Fibroblast of the conjunctiva (primary cell): ENCODE results near the gene KRT76.
"Not testable (repeated sequence)": the region's sequence is repeated elsewhere in the genome, so short reads cannot be mapped to it uniquely, and the experiment has no call there.

Source experiments
- DNase-seq: peaks from one replicate; pipeline ENCODE4 v3.0.0-alpha.2; 2010; ENCODE audit warnings: low read depth

Gene KRT76

DNA sequence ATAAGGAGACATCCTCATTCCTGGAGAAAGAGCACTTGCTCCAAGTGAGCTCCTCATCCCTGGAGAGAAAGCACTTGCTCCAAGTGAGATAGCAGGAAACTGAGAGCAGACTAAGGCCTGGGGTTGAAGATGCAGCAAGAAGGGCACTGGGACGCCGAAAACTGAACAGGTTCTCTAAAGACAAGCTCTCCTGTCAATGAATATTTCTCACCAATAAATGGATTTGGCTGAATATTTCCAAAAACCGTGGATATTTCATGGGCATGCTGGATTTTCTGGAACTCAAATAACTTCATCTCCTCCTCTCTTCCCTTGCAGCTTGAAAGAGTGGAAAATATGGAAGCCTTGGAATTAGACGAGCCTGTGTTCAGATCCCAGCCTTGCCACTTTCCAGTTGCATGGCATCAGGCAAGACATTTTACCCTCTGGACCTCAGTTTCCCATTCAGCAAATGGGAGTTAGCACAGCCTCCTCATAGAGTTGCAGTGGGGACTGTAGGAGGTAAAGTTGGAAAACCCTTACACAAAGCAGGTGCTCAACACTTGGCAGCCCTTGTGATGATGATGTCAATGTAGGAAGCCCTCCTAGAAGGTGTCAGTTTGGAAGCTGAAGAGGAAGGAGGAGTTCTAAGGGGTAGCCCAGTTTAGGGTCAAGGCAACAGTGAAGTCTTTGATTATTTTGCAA lies 4.4 kb upstream of the KRT76 start:
- no peak for DNase-seq

DNA sequence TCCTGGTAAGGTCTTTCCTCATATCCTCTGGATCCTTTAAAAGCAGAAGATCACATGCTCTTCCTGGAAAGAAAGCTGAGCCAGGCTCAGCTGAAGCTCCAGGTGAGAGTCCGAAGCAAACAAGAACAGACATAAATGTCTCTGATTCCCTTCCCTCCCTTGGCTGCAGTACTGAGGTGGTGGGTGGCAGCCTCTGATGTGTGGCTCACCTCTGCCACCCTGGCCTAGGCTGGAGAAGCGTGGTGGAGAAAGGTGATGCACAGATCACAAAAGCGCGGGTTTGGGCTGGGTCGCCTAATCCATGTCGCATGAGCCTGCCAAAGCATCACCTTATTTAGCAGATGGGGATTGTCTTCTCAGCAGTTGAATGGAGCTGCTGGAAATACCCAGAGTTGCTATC lies 2.8 kb upstream of the KRT76 start:
- no peak for DNase-seq

DNA sequence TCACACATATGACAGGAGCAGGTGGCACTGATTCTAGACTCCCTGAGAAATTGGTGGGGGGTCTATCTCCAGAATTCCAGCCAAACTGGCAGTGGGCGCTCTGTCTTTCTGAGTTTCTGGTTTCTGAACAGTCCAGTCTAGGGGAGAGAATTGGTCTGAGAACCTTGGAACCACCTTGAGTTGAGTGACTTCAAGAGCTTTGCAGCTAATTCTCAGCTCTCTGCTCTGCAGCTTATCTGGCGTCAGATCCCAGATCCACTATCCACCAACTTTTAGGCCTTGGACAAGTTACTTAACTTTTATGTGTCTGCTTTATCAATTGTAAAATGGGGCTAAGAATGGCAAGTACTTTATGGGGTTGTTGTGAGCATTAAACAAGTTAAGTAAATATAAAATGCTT lies 1.7 kb upstream of the KRT76 start:
- no peak for DNase-seq

DNA sequence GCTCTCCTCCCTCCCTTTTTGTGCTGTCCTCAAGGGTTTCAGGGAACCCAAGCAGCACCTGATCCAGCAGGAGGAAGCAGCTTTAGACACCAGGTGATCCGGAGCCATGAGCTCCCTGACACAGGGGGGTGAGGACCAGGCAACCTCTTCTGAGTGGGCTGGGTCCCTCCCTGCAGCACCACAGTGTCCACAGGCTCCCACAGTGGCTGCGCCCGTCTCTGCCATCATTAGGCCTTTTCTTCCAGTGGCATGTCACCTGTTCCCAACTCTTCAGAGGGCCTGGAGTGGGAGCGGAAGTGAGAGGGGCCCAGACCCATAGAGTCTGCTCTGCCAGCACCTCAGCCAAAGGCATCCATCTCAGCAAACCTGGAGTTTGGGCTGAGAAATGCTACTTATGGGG lies 421 bp upstream of the KRT76 start:
- DNase-seq = no peak

DNA sequence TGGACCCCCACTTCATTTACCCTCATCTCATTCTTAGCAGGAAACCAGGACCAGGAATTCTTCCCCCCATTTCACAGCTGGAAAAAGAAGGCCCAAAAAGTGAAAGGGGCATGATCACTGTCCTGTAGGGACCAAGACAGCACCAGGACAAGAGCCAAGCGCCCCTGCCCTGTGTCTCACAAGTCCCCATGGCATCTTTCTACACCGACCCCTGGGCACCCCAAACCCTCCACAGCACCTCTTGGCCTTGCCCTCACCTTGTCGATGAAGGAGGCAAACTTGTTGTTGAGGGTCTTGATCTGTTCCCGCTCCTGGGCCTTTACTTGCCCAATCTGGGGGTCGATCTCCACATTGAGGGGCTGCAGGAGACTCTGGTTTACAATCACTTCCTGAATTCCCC lies 710 bp downstream of the KRT76 start:
- DNase-seq = no peak

DNA sequence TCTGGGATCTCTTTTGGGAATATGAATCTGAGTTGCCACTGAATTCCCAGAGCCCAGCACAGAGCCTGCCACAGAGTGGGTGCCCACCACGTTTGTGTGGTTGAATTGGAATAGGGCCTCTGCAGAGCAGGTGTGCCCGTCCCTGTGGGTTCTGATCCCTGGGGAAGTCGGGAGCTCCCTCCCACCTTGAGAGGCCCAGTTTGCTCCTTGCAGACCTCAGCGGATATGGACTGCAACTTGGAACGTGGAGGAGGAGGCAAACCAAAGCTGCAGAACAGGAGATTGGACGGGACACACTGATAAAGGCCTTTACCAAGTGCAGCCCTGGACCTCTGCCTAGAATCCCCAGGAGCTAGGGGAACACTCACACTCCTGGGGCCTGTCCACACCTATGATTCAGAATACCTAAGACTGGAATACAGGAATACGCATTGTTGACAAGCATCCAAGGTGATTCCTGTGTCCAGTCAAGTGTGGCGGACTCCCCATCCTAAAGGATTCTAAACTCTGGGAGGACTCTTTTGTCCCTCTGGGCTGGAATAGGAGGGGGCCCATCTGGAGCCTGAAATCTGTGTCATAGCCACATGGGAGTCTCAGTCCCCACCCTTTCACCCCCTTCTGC lies 2.4 kb downstream of the KRT76 start:
- DNase-seq = no peak

DNA sequence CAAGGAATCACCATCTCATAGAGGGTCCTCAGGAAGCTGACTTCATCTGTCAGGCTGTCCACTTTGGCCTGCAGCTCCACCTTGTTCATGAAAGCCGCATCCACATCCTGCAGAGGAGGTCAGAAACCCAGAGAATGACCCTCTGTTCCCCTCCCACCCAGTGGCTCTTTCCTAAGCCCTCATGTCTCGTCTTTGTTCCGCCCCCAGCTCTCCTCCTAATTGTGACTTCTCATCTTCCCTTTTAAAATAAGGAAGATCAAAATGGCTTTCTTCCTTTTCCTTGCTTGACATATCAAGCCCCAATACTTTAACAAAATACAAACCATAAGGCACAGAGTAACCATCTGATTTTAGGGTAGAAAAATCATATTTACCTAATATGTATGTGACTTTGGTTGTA lies 4.4 kb downstream of the KRT76 start:
- no peak for DNase-seq

DNA sequence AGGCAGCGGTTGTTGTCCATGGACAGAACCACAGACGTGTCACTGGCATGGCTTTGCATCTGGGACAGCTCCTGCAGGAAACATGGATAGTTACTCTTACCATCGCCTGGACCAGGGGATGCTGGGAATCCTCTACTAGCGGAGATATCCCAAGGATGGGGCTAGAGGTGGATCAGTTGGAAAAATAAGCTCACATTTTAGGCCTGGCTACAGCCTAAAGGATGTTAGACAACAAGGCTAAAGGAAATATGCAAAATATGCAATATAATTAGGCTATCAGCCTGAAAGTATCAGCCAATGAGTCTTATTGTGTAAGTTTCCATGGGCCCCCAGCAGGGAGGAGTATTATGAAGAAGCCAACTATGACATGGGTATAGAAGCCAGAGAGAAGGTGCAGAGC lies 5.0 kb downstream of the KRT76 start:
- no peak for DNase-seq

DNA sequence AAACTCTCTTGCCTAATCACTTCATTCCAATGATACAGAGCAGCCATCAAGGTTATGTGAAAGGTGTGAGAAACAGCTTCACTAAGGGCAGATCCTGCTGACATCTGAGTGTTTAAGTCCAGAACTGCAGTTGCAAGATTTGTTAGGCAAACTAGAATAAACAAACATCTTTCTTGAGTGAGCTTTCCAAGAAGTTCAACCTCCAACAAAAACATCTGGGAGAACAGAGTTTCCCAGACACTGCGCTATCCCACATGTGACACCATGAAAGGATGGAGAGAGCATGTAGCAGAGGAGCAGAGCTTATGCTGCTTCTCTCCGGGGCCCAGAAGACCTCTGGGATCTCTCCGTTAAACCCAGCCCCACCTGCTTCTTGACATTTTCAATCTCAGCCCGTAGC lies 5.6 kb downstream of the KRT76 start:
- no peak for DNase-seq

DNA sequence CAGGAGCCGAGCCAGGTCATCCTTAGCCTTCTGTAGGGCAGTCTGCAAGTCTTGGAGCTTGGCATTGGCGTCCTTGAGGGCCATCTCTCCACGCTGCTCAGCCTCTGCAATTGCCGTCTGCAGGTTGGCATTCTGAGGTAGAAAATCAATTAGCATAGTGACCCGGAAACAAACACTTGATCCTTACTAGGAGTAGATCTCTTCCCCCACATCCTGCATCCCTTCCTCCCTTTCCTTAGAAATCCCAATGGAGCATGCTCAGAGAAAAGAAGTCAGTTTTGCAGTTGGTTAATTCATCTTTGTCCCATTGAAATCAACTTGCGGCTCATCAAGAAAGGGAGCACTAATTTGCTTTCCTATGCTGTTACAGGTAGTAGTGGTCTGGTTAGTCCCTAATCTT lies 6.1 kb downstream of the KRT76 start:
- no peak for DNase-seq

DNA sequence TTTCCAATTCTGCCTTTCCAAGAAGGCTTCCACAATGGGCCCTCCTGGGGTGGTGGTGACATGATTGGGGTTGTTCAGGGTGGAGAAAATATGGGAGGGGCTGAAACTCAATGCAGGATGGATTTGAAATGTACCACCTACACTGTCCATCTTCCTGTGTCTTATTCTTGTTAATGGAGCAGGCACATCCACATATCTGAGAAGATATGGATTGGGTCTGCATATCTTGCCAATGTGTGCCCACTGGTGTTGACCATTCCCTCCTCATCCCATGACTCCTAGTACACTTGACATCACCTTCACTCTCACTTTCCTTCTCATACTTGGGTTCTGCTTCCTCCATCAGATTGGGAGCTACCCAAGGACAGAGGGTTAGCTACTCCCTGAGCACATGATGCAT lies 7.2 kb downstream of the KRT76 start:
- DNase-seq = no peak

DNA sequence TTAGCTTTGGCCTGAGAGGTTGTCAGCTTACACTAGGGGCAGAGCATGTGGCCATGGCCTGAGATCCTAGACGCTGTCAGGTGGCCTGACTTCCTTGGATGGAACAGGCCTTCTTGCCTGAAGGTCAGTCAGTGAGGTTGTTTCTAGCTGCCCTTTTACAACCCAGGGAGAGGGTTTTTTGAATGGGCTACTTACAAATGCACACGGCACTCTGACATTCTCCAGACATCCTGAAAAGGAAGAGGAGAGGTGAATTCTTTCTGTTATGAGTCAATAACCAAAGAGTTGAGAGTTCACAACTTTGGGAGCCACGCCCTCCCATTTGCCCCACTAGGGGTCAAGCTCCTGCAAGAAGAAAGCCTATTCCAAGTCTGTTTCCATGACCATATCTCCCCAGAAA lies 7.8 kb downstream of the KRT76 start:
- DNase-seq = no peak

DNA sequence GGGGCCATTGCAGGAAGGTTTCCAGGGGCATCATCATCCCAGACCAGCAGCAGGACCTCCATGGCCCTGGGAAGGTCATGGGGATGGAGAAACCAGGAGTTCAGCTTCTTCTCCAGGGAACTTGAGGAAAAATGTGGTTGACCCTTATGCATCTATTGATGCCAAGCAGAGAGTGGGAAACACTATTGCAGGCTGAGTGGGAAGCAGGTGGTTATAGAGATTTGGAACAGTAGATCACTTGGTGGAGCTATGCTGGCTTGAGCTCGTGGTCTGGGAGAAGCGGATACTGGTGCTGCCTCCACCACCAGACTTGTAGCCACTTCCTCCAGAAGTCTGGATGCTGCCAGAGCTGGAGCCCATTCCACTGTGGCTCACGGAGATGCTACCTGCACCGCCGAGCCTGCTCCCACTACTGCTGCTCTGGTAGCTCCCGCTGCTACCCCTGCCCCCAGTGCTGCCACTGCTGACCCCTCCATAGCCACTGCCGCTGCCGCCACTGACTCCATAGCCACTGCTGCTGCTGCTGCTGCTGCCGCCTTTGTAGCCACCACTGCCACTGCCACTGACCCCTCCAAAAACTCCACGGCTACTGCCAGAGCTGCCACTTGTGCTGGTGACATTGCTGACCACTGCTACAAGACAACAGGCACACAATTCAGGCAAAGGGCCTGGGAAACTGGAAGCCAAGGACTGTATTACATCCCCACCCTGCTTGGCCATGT lies 8.5 kb downstream of the KRT76 start:
- DNase-seq = no peak

DNA sequence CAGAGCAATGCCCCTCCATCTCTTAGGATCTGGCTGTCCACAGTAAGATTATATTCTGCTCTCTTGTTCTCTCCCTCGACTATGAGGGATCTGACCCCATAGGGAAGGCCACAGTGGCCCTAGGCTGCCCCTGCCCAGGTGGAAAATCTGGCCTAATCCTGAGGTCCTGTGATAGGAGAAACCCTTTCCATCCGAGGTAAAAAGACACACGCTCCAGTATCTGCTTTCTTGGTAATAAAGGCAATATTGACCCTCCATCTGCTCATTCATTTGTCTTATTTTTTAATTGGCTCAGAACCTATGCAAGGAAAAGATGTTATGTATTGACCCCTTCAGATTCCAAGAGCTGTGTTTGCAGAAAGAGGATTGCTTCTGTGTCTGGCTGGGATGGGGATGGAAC lies 9.7 kb downstream of the KRT76 start:
- DNase-seq = no peak

DNA sequence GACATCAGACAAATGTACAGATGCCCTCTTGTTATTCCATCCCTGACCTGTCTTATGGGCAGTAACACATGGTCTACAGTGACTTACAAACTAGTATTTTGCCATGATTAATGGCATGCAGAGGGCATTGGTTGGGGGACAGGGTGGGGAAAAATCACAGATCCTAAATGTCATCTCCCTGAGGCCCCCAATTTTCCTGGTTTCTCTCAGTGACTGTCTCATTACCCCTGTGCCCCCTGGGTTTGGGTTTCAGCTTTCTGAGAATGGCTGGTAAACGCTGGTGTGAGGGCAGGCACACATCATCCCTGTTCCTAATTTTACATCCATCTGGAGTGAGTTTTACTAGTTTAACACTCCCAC lies 10.1 kb downstream of the KRT76 start:
- DNase-seq = no peak

DNA sequence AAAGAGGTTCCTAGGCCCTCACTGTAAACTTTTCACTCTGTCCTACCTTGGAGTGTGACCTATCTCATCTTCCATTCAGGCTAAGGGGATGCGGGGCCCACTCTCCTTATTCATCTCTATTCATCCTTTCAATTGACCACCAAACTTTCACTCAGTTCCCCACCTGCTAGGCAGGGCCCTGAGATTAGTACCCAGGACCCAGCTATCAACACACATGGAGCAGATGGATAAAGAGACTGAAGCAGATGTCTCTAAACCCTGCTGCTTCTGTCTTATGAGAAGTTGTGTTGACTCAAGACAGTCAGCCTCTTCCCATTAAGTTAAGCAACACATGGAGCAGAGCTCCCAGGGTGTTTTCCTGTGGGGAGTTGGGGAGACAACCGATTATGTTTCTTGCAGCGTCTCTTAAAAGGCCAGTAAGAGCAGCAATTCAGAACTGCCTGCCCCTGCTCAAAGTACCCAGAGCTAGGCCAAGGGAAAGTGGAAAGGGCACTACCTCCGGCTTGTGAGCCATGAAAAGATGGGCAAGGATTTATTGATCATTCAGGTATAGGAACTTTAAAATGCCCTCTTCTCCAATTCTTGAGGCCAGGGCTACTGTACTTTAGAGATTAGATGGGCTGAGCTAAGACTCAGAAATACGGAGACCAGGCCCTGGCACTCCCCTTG lies 10.7 kb downstream of the KRT76 start:
- no peak for DNase-seq

DNA sequence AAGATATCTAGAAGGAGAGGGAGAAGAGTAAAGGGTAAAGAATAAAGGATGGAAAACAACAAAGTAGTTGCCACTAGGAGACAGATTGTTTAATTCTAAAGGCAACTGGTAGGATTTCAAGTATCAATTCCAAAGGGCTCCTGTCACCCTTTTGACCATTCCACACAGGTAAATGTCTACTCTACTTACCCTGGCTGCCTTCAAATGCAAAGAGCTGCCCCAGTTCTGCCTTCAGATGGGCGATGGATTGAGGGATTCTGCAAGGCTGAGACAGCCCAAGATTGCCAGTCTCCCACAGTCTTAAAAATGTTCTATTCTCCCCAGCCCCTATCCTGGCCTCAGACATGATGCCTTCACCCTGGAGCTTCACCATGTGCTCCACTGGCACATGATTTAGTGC lies 11.4 kb downstream of the KRT76 start:
- DNase-seq = no peak

DNA sequence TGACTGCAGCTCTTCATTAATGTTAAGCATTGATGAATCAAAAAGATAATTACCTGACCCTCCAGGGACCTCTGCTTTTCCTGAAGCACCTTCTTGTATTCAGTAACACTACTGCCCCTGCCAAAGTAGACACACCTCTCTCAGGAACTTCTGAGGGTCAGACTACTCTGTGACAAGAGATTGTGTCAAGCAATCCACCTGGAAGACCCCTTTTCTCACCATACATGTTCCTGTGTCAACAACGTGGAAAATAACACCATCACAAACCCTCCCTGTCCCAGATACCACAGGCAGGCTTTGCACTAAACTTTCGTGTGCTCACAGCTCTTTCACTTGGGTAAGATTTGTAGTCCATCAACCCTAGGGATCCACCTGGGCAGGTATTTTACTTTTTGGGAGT lies 13.2 kb downstream of the KRT76 start:
- DNase-seq = no peak

DNA sequence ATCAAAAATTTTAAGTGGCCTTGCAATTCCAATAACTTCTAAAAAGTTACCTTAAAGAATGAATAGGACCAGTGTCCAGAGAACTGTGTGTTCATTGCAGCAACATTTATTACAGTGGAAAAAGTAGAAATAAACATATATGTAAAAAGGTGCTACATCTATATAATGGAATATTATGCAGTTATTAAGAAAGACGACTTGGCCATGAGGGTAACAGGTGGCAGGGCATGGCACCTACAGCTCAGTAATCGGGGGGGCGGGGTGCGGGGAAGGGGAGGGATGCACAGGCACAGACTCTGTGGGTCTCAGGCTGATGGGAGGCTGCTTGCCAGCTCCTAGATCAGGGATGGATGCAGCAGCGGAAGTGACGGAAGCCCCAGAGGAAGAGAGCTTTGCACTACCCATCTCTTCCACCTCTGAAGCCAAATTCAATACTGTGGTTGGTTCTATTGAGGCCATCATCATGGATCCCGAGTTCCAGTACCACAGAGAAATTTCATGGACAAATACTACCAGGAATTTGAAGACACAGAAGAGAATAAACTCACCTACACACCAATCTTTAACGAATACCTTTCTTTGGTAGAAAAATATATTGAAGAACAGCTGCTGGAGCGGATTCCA lies 14.0 kb downstream of the KRT76 start:
- DNase-seq = no peak

DNA sequence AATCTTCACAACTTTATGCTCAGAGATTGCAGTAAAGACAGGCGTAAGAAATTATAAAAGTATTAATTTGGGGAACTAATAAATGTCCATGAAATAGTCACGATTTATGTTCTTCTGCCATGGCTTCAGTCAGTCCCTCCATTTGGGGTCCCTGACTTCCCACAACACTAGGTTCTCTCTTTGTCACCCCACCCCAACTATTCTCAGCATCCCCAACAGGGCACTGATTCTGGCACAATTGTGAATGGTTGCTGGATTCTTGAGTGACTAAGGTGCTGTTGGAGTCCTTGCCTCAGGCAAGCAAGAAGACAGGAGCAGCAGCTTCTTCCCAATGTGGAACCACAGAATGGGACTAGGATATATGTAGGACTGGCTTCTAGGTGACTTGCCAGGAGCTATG lies 15.3 kb downstream of the KRT76 start:
- no peak for DNase-seq

DNA sequence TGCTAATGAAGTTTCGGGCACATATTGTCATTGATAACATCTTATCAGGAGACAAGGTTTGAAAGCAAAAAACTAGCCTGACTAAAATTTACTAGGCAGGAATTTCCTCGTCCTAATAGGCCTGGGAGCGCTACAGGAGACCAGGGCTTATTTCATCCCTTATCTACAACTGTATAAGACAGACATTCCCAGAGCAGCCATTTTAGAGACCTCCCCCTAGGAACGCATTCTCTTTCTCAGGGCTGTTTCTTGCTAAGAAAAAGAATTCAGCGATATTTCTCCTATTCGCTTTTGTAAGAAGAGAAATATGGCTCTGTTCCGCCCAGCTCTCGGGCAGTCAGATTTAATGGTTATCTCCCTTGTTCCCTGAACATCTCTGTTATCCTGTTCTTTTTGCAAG lies 15.9 kb downstream of the KRT76 start:
- not testable (repeated sequence) for DNase-seq

DNA sequence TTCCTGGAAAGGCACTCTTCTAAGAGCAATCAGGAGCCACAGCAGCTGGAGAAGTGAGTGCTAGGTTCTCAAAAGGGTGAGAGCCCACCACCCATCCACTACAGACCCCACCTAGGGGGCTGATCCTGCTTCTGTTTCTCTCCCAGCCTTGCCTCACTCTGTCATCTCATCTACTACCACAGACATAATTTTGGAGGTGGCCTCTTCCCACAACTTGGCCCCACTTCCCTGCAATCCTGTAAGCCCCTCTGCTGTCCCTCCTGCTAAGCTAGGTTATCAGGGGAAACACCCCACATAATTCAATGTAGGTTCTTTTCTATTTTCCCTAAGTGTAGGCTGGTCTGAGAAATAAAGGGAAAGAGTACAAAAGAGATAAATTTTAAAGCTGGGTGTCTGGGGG lies 16.5 kb downstream of the KRT76 start:
- DNase-seq = no peak

DNA sequence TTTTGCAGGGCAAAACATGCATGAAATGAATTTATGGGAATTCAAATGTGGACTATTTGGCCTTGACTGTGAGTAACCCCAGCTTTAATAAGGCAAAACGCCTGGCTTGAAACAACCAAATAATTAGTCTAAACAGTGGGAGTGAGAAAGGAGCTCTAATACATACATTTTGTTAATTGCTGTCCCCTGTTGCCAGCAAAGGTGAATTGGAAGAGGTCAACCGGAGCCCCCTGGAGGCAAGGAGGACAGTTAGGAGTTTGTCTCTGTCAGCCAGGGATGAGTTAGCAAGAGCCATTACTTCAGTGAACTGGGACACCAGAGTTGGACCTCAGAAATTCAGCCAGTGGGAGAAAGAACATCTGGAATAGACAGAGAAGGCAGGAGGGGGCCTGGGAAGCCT lies 17.4 kb downstream of the KRT76 start:
- DNase-seq = no peak
